HG03064 (cell line): ENCODE results near the gene ACTL9.

Experiments
- ATAC-seq: cut with Tn5 transposase; IDR thresholded peaks from one replicate; pipeline ENCODE4 v1.9.1; 2021; ENCODE audit warnings: low read depth; ENCODE audit not compliant: unreplicated experiment

Gene ACTL9

DNA sequence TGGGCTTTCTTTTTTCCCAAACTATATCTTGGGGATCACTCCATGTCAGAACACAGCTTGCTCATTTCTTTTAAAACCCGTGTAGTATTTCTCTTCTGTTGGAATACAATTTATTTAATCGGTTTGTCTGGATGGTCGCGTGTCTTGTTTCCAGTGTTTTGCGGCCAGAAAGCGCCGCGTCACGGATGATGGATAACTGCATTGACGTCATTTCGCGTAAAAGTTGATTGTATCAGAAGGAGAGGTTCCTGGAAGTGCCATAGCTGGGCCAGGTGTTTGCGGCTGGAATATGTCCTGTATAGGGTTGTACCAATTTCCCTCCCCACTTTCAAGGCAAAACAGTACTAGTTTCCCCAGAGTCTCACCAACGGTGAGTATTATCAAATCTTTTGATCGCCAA is 9.7 kb downstream of the ACTL9 start:
- ATAC-seq, result no peak

DNA sequence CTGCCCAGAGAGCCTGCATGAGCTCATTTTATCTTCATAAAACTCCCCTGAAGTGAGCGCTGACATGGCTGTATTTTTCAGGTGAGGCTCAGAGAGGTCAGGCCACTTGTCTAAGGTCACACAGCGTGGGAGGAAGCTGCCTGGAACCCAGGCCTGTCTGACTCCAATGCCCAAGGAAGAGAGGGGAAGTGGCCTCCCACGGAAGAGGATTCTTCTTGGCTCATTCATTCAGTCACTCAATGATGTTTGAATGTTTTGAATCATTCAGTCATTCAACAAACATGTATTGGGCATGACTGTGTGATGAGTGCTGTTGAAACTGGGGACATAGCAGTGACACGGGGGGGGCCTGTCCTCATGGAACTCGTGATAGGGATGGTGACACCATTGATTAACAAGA is 12.0 kb downstream of the ACTL9 start:
- ATAC-seq, result no peak

DNA sequence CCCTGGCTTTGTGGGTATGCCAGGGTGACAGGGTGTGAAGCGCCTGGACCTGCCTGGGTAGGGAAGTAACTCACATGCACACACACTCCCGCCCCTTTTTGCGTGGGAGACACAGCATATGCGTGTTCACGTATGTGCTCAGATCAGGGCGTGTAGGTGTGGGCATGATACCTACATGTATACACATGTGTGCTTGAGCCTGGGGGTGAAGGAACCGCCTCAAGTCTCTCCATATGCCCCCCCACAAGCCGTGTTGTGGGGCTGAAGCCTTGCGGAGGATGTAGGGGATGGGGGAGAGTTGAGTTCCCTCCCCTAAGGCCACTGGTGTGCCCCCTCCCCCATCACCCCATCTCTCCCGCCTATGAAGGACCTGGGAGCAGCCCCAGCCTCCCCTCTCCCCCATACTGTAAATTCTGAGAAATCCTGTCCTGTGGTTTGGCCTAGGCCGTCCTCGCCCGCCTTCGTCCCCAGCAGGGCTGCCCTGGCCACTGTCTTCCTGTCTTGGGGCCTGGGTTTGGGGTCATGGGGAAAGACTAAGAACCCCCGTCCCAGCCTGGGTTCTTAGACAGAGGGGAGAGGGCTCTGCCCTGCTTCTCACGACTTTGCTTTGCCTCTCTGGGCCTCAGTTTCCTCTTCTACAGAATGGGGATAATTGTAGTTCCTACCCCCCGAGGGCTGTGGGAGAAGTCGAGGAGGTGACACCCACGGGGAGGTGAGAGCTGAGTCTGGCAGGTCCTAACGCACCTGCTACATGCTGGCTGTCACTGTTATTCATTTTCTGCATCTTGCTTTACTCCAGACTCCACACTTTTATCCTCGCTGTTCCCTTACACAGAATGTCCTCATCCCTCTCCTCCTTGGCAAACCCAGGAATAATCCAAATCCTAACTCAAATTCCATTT is 14.3 kb downstream of the ACTL9 start:
- ATAC-seq, result no peak

DNA sequence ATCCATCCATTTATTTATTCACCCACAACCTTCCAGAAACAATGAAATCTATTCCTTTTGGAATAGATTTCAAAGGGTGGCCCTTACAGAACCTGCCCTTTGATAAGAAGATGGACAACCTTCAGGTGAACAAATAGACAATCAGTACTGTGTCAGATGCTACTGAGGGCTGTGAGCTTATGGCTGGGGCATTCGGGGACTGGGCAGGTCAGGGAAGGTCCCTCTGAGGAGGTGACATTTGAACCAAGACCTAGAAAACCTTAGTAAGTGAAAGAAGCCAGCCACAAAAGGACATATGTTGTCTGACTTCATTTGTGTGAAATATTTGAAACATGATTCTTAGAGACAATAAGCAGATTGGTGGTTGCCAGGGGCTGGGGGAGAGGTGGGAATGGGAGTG is 15.7 kb downstream of the ACTL9 start:
- no peak for ATAC-seq

DNA sequence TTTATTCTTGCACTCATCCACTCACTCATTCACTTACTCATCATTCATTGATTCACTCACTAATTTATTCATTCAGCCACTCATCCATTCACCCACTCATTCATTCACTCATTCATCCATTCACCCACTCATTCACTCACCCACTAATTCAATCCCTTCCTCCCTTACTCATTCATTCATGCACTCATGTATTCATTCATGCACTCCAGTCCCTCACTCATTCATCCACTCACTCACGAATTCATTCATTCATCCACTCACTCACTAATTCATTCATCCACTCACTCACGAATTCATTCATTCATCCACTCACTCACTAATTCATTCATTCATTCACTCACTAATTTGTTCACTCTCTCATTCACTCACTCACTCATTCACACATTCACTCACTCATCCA is 16.1 kb downstream of the ACTL9 start:
- ATAC-seq, result no peak

DNA sequence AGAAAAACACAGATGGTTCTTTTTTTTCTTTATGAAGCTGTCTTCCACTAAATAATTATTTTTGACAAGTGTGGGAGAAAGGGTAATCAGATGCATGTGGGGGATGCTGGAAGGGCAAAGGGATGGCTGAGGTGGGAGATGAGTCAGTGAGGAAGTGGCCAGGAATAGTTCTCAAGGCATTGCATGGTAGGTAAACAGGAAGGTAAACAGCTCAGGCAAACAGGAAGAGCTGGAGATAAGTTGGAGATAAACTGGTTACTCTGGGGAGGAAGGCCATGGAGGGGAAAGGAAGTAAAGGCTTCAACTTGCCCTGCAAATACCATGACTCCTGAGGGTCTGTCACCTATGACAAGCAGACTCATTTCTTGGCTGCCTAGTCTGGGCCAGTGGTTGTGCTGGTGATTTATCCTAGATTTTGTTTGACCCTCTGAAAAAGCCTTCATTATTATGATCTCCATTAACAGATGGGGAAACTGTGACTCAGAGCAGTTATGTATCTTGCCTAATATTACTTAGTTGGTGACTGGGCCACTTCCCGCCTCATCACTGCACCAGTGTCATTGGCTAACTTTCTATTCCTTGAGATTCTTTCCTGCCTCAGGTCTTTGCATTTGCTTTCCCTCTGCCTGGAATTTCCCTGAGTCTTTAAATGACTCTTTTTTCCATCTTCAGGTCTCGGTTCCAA is 17.1 kb downstream of the ACTL9 start:
- ATAC-seq, result no peak

DNA sequence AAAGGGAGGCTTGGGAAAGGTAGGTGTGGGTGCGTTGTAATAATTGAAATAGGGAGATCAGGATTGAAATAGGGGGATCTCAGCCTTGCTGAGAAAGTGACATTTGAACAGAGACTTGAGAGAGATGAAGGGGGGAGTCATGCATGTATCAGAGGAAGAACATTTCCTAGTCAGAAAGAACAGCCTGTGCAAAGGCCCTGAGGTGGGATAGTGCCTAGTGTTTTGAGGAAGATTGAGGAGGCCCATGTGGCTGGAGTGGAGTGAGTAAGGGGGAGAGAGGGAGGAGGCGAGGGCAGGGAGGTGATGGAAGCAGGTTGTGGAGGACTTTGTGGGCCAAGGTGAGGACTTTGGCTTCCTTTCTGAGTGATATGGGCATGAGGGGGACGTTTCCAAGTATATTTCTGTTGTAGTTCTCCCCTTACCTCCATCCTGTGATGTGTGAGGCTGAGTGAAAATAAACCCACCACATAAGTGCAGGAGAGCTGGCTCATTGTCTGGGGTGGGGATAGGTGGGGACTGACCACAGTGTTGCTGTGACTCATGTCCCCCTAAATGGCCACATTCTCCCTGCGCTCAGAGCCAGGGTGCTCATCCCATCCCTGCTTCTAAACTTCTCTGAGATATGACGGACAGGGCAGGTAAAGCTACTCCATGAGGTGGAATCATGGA is 17.8 kb downstream of the ACTL9 start:
- no peak for ATAC-seq

DNA sequence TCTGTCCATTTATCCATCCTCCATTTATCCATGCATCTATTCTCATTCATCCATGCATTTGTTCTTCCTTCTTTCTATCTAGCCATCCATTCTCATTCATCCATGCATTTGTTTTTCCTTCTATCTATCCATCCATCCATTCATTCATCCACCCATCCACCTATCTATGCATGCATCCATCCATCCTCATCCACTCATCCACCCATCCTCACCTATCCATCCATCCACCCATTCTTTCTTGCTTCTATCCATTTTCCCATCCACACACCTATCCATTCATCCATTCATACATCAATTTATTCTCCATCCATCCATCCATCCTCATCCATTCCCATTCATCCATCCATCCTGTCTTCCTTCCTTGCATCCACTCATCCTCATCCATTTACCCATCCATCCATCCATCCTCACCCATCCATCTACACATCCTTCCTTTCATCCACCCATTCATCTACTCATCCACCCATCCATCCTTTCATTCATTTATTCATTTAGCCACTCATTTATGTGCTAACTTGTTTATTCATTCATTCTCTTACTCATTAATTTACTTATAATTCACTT is 20.3 kb downstream of the ACTL9 start:
- no peak for ATAC-seq

DNA sequence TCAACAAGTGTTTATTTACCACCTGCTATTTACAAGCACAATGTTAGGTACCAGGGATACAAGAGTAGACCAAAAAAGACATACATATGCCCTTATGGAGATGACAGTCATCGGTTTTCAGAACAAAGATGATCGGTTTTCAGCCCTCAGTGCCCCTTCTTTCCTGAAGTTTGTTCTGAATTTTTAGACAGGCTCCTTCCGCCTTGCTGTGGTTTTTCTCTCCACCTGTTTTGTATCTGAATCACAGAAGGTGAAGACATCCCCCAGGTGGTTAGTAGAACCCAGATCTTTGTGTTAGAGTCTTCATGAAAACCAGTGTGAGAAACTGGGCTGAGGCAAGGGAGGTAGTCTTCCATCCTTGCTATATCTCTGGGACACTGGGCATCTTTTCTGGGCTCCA is 23.5 kb downstream of the ACTL9 start:
- ATAC-seq, result no peak

DNA sequence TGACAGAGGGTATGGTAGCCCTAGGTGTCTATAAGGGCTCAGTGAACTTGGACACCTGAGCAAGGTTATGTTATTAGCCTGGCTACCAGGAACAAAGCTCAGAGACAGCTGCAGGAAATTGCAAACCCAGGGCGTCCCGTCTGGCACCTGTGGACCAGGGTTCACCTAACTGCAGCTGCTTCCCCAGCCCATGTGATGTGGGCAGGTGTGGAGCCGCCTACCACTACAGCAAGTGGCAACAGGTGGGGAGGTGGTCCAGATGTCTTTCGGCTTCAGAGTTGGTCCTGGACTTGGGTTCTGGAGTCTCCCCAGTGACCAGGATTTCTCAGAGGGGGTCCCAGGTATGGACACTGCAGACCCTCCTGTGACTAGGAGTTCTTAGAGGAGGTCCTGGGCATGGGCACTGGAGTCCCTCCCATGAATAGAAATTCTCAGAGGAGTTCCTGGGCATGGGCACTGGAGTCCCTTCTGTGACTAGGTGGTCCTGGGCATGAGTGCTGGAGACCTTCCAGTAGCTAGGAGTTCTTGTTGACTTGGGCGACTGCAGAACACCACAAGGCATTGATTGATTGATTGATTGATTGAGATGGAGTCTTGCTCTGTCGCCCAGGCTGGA is 25.2 kb downstream of the ACTL9 start:
- ATAC-seq, result no peak

DNA sequence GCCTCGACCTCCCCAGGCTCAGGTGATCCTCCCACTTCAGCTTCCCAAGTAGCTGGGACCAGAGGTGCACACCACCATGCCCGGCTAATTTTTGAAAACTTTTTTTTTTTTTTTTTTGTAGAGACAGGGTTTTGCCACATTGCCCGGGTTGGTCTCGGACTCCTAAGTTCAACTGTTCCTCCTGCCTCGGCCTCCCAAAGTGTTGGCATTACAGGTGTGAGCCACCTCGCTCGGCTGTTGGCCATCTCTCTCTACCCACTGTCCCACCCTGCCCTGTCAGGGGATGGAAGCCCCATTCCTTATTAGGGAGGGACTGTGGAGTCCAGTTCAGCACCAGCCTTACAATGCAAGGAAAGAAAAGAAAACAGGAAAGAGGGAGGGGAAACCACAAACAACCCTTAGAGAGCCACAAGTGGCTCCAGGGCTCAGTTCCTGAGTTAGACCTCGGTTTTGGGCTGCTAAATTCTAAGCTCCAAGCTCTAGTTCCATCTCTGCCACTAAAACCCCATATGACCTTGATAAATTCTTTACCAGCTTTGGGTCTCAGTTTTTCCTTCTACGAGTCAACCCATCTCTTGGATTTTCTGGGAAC is 31.7 kb downstream of the ACTL9 start:
- ATAC-seq, result no peak

DNA sequence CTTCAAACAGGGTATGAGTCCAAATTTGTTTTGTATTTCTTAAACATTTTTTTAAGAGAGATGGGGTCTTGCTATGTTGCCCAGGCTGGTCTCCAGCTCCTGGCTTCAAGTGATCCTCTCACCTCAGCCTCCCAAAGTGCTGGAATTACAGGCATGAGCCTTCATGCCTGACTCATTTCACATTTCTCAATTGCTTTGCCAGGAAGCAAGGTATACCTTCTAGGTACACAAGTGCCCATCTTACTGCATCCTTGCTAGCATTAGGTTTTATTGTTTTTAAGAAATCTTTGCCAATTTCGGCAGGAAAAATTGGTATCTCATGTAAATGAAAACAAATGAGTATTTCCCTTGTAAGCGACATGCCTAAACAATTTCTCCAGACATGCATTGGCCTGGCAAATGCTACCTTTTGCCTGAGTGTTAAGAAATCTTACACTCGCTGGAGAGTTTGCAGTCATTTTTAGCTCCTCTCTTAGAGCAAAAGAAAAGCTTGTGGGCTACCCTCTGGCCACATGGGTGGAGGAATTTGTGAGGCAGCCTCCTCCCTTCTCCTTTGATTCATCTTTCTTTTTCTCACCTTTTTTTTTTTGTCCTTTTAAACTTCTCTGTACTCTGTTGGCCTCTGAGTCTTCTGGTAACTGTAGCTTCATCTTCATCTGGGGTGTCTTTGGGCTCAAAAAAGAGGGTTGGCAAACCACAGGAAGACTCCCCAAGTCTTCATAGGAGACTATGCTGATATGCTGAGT is 33.0 kb downstream of the ACTL9 start:
- ATAC-seq, result no peak

DNA sequence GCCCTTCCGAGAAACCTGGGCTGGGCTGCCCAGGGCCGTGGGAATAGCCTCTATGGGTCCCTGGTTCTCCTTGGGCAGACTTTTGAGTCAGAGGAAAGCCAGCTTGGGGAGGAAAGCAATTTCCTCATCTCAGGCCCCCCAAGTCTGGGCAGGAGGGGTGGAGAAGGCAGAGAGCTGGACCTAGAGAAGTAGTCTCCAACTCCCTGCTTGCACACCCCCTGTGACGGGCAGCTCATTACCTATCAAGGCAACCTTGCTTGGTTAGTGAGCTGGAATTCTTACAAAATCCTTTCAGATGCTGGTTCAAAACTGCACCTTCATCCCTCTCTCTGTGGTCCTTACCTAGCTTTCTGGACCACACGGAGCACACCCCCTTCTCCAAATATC is 33.9 kb downstream of the ACTL9 start:
- ATAC-seq, result no peak

DNA sequence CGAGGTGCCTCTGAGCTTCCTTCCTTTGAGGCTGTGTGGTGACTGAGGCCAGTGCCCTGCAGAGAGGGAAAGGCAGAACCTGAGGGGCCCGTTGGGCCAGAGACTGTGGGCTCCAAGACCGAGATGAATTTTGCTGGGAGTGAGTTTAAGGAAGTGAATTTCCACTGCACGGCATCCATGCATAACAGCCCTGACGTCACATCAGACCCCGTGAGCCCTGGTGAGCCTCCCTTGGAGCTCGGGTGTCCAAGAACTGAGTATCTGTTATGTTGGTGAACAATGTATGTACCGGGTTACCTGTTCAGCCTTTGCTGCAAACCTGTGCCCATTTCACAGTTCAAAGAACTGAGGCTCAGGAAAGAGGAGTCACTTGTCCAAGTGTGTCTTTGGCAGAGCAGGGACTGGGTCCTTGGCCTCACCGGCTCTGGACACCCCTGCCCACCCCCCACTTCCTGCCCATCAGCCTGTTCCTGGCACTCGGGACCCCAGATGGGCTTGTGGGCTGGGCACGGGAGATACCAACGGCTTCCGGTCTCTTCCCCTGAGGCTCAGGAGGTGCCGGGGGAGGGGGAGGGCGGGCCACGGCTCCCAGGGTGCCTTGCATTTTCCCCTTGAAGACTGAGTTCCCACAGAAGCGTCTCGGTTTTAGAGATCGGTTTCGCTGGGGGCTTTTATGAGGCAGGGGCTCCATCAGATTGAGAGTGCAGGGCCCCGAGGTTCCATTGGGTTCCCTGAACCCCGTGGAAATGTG is 34.5 kb downstream of the ACTL9 start:
- ATAC-seq, result no peak

DNA sequence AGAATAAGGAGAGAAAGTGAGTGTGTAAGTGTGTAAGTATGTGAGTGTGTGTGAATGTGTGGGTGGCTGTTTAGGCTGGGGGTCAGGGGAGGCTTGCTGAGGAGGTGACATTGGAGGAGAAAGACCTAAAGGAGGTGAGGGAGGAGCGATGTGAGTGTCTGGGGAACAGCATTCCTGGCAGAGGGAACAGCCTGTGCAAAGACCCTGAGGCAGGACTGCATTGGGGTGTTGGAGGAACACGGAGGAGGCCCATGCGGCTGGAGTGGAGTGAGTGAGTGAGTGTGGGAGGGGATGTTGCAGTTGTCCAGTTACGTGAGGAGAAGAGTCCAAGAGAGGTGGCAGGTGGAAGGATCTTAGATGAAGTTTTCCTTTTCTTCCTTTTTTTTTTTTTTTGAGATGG is 36.3 kb downstream of the ACTL9 start:
- ATAC-seq, result no peak

DNA sequence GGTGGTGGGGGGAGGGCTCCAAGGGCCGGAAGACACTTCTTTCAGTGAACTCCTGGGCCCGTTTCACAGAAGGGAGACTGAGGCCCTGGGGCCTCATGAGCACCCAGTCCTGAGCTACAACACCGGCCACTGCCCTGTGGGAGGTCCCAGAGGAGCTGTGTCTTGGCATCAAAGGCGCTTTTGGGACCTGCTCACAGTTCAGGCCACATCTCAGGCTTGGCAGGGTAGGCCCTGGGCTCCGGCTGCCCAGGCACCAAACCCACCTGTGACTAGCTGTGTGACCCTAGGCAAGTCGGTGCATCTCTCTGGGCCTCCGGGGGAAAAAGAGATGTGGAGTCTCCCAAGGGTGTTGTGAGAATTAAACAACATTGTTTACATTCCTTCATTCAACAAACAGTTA is 38.7 kb downstream of the ACTL9 start:
- ATAC-seq, result no peak

DNA sequence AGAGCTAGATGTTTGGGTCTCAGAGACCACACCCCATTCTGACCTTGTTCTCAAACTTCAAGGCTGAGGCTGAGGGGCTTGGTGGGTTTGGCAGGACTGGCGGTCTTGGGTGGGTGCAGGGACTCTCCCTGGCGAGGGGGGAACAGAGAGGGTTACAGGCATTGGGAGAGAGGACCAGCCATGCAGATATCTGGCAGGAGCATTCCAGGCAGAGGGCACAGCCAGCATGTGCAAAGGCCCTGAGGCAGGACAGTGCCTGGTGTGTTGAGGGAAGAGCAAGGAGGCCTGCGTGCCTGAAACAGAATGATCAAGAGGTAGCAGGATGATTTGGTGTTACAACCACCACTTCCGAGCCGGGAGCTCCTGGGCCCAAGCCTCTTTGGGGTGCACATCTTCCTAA is 40.7 kb downstream of the ACTL9 start:
- no peak for ATAC-seq

DNA sequence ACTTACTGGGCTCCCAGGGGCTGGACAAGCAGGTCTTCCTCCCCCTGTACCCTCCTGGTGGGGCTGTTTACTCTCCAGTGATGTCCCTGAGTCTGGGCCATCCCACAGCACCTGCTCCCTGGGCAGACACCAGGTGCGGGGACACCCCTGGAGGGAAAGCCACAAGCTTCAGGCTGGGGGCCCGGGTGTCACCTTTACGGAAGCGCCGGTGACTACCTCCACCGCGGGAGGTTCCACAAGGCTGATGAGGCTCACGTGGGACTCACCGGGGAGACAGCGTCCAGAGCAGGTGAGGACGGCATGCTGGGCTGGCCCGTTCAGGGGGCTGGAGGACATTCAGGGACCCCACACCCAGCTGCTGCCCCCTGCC is 43.3 kb downstream of the ACTL9 start:
- ATAC-seq, result no peak
